Measurements from ENCODE around the gene USP32.

DNA sequence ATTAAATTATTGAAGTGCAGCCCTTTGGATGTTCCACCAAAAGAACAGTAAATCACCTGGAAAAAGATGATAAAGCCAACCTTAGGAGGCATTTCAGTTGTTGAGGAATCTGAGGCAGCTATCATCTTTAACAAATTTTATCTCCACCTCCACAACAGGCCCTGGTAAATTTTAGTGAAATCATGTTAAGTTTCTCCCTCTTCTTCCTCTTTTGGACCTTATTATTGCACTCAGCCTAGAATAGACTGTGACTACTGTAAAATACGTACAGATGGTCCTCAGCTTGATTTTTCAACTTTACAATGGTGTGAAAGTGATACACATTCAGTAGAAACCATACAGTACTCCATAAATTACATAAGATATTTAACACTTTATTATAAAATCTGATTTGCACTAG lies 90.3 kb downstream of the USP32 start:
- TF ChIP-seq CREM (CRISPR knock-in tag; IDR thresholded peaks at IDR 0.05), result no peak
- TF ChIP-seq, protein P1, sequence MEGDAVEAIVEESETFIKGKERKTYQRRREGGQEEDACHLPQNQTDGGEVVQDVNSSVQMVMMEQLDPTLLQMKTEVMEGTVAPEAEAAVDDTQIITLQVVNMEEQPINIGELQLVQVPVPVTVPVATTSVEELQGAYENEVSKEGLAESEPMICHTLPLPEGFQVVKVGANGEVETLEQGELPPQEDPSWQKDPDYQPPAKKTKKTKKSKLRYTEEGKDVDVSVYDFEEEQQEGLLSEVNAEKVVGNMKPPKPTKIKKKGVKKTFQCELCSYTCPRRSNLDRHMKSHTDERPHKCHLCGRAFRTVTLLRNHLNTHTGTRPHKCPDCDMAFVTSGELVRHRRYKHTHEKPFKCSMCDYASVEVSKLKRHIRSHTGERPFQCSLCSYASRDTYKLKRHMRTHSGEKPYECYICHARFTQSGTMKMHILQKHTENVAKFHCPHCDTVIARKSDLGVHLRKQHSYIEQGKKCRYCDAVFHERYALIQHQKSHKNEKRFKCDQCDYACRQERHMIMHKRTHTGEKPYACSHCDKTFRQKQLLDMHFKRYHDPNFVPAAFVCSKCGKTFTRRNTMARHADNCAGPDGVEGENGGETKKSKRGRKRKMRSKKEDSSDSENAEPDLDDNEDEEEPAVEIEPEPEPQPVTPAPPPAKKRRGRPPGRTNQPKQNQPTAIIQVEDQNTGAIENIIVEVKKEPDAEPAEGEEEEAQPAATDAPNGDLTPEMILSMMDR (IDR thresholded peaks at IDR 0.05), result no peak
- TF ChIP-seq, protein P2, sequence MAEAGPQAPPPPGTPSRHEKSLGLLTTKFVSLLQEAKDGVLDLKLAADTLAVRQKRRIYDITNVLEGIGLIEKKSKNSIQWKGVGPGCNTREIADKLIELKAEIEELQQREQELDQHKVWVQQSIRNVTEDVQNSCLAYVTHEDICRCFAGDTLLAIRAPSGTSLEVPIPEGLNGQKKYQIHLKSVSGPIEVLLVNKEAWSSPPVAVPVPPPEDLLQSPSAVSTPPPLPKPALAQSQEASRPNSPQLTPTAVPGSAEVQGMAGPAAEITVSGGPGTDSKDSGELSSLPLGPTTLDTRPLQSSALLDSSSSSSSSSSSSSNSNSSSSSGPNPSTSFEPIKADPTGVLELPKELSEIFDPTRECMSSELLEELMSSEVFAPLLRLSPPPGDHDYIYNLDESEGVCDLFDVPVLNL (CRISPR knock-in tag; IDR thresholded peaks at IDR 0.05; ENCODE audit: borderline replicate concordance, low read depth), result no peak
- TF ChIP-seq, protein P3, sequence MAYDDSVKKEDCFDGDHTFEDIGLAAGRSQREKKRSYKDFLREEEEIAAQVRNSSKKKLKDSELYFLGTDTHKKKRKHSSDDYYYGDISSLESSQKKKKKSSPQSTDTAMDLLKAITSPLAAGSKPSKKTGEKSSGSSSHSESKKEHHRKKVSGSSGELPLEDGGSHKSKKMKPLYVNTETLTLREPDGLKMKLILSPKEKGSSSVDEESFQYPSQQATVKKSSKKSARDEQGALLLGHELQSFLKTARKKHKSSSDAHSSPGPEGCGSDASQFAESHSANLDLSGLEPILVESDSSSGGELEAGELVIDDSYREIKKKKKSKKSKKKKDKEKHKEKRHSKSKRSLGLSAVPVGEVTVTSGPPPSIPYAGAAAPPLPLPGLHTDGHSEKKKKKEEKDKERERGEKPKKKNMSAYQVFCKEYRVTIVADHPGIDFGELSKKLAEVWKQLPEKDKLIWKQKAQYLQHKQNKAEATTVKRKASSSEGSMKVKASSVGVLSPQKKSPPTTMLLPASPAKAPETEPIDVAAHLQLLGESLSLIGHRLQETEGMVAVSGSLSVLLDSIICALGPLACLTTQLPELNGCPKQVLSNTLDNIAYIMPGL (CRISPR knock-in tag; IDR thresholded peaks at IDR 0.05), result no peak
- no peak for TF ChIP-seq SMAD3 (CRISPR knock-in tag; IDR thresholded peaks at IDR 0.05; ENCODE audit: borderline replicate concordance)
- no peak for TF ChIP-seq ETV6 (CRISPR knock-in tag; IDR thresholded peaks at IDR 0.05)
- TF ChIP-seq JUN (CRISPR knock-in tag; IDR thresholded peaks at IDR 0.05), result no peak
- no peak for TF ChIP-seq PREB (CRISPR knock-in tag; IDR thresholded peaks at IDR 0.05; ENCODE audit: borderline replicate concordance)

All from WTC11 (cell line).